DMS 273 (cell line): ENCODE data around the gene MUC22.
A peak's percentile ranks its signal among the peaks of the same experiment; 100 is the strongest.
"Not testable (repeated sequence)": the region's sequence is repeated elsewhere in the genome, so short reads cannot be mapped to it uniquely, and the experiment has no call there.

Source experiments
- DNase-seq: peaks from one replicate; lab custom pipeline; 2025; ENCODE audit not compliant: unreplicated experiment; lab: John Stamatoyannopoulos, UW

The MUC22 gene

GRCh38 chr6:30997301-30997700, 13.0 kb upstream of the MUC22 start:
- no peak for DNase-seq

- DNase-seq, result no peak
Observed at GRCh38 chr6:30998785-30999184, 11.5 kb upstream of the MUC22 start.

GRCh38 chr6:31000067-31000860, 10.0 kb upstream of the MUC22 start:
- not testable (repeated sequence) for DNase-seq

- DNase-seq, result no peak
Observed at GRCh38 chr6:31001281-31001888, 8.9 kb upstream of the MUC22 start.

- DNase-seq, result no peak
Observed at GRCh38 chr6:31002471-31002870, 7.8 kb upstream of the MUC22 start.

GRCh38 chr6:31004794-31005193, 5.5 kb upstream of the MUC22 start:
- no peak for DNase-seq

- no peak for DNase-seq
Observed at GRCh38 chr6:31005249-31006020, 4.8 kb upstream of the MUC22 start.

- DNase-seq, result peak; percentile 35
Observed at GRCh38 chr6:31007694-31008093, 2.6 kb upstream of the MUC22 start.

GRCh38 chr6:31008165-31008564, 2.1 kb upstream of the MUC22 start:
- DNase-seq, result peak; percentile 18

- no peak for DNase-seq
Observed at GRCh38 chr6:31009731-31010130, 543 bp upstream of the MUC22 start.

GRCh38 chr6:31011153-31011552, 879 bp downstream of the MUC22 start:
- no peak for DNase-seq

GRCh38 chr6:31016659-31017299, 6.5 kb downstream of the MUC22 start:
- no peak for DNase-seq

- not testable (repeated sequence) for DNase-seq
Observed at GRCh38 chr6:31017436-31017835, 7.2 kb downstream of the MUC22 start.

GRCh38 chr6:31020057-31020456, 9.8 kb downstream of the MUC22 start:
- DNase-seq, result no peak

GRCh38 chr6:31020631-31021255, 10.5 kb downstream of the MUC22 start:
- DNase-seq, result not testable (repeated sequence)

GRCh38 chr6:31021705-31022531, 11.6 kb downstream of the MUC22 start:
- DNase-seq, result not testable (repeated sequence)

- no peak for DNase-seq
Observed at GRCh38 chr6:31025595-31025994, 15.3 kb downstream of the MUC22 start.

- no peak for DNase-seq
Observed at GRCh38 chr6:31031095-31031494, 20.8 kb downstream of the MUC22 start.

GRCh38 chr6:31033075-31033474, 22.8 kb downstream of the MUC22 start:
- DNase-seq, result no peak

- no peak for DNase-seq
Observed at GRCh38 chr6:31035862-31036497, 25.7 kb downstream of the MUC22 start.
